ENCODE measurements around the gene CCDC141.

Gene CCDC141

DNA sequence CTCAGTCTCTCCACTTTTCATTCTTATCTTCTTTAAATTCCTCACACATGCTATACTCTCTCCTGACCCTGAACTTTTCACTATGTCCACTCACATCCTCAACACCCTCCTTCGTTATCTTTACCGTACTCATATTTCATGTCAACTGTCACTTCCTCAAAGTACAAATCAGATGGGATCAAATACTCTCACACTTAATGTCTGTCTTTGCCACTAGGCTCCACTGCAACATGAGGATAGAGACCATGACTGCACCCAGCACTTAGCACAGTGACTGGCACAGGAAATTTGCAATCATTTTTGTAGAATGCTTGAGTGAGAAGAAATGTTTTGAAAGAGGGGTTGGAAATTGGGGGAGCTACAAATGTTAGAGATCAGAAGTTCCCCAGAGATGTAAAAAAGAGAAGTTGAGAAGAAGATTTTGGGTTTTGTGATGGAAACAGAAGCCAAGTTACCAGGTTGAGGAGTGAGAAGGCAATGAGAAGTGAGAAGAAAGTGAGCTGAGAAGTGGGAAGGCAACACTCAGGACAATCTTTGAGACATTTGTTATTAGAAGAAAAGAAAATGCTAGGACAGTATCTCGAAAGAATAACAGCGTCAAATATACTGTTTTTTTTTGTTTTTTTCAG, 87.0 kb downstream of the CCDC141 start:
- Mint-ChIP-seq H3K36me3 (peaks cover 17% of the 10 kb centered on the region), H3K4me1 (no peaks in the 10 kb centered on the region), H3K9me3 (no peaks in the 10 kb centered on the region), H3K27me3 (no peaks in the 10 kb centered on the region), H3K27ac (no peak overlapping the region), H3K4me3 (no peak overlapping the region)
- ATAC-seq: peak; percentile 89

DNA sequence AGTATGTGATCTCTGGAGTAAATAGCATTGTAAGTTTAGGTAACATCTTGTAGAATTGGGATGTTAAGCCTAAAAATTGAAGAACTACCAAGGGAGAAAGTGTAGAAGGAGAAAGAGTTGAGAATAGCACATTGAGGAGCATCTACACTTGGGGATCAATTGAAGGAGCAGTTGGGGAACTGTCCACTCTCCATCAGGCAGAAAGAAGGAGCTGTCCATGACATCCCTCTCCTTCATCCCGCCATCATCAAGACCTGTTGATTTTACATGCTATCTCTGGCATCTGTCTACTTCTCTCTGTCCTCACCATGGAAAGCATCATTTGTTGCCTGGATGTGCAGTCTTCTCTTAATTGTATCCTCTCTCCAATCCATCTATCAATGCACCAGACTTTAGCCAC, 87.8 kb downstream of the CCDC141 start:
- ATAC-seq: no peak
- no peaks in the 10 kb centered on the region for H3K27me3 Mint-ChIP-seq
- H3K36me3 Mint-ChIP-seq: peaks cover 12% of the 10 kb centered on the region
- H3K9me3 Mint-ChIP-seq: no peaks in the 10 kb centered on the region
- H3K27ac Mint-ChIP-seq: no peak overlapping the region
- H3K4me1 Mint-ChIP-seq: no peaks in the 10 kb centered on the region
- no peak overlapping the region for H3K4me3 Mint-ChIP-seq

DNA sequence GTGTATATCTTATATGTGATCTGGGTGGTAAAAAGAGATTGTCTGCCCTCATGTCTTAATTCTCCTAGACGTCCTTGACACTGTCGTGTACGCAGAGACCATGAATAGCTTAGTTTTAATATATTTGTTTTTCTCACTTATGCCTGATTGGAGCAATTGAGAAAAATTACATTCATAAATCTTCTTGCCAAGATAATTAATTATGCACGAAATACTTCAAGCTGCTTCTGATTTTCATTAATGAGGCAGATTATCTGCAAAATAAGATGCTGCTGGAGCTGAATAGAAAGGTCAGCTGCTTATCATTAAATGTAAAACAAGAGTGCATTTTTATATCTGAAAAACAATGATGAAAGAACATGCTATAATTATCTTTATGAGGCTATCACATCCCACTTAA, 95.9 kb downstream of the CCDC141 start:
- ATAC-seq: no peak

DNA sequence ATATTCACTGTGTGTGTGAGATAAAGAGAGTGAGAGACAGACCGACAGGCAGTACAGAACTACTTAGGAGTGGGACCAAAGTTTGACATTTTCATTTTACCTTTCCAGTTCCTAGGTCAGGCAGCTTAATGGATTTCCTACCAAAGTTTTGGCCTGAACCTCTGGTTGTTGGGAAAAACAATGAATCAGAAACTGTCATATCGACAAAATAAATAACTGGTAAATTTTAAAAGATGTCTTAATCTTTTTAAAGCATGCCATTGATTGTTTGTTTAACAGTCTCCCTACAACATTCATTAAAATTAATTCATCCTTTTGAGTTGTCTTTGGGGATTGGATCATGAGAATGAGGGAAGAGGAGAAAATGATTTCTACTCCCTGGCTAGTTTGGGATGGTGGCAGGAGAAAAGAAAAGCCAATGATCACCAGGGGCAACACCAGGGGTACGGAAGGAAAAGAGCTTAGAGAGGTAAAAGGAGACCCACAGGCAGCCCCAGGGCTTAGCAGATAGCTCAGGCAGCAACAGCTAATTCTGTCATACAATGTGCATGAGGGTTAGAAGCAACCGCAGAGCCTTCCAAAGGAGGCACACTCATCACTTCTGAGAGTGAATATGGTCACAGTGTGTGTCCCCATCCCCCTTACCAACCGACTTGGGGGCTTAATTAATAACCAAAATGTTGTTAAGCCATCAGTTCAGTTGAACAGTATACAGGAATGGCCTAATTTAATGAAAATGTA, 98.5 kb downstream of the CCDC141 start:
- Mint-ChIP-seq H3K4me1 (no peaks in the 10 kb centered on the region), H3K36me3 (peaks cover 25% of the 10 kb centered on the region), H3K27ac (no peak overlapping the region), H3K9me3 (peaks cover 5% of the 10 kb centered on the region), H3K27me3 (no peaks in the 10 kb centered on the region), H3K4me3 (no peak overlapping the region)
- ATAC-seq: no peak

More for the DNA sequence above, 95.9 kb downstream of the CCDC141 start:
- Mint-ChIP-seq H3K27me3 (no peaks in the 10 kb centered on the region), H3K4me3 (no peak overlapping the region), H3K9me3 (no peaks in the 10 kb centered on the region), H3K4me1 (no peaks in the 10 kb centered on the region), H3K36me3 (peaks cover 7% of the 10 kb centered on the region), H3K27ac (no peak overlapping the region)

DNA sequence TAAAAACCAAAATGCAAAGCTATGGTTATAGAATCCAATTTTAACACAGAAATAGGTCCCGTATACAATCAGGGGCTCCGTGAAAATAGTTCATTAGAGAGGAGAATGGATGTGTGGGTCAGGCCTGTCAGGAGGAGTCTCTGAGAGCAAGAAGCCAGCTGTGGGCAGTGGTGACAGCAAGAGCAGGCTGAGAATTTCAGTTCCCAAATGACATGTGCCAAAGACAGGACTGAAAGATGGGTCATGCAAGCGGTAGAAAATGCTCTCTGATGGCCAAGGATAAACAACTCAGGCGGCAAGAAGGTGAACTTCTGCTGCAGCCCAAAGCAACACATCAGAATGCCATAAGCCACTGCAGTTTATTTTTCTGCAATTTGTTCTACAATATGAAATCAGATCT, 100.4 kb downstream of the CCDC141 start:
- Mint-ChIP-seq H3K9me3 (peaks cover 5% of the 10 kb centered on the region), H3K27ac (no peak overlapping the region), H3K4me3 (no peak overlapping the region), H3K27me3 (no peaks in the 10 kb centered on the region), H3K36me3 (peaks cover 25% of the 10 kb centered on the region), H3K4me1 (no peaks in the 10 kb centered on the region)
- ATAC-seq: no peak

DNA sequence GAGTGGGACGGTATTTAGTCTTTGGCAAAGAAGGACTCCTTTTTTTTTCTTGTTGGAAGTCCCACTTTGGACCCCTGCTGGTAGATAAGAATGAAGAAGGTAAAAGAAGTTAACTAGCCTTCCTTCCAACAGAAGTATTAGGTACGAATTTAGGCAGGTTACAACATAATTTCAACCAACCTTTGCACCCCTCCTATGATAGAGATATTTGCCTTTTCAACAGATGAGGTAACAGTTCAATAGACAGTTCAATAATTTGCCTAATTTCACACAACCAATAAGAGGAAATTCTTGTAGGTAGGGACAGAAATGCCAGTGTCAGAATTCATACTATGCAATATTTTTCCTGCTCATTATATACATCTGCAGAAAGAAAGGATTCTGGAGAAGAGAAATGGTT, 100.8 kb downstream of the CCDC141 start:
- Mint-ChIP-seq H3K9me3 (peaks cover 5% of the 10 kb centered on the region), H3K36me3 (peaks cover 25% of the 10 kb centered on the region), H3K4me1 (no peaks in the 10 kb centered on the region), H3K27me3 (no peaks in the 10 kb centered on the region), H3K27ac (no peak overlapping the region), H3K4me3 (no peak overlapping the region)
- no peak for ATAC-seq

DNA sequence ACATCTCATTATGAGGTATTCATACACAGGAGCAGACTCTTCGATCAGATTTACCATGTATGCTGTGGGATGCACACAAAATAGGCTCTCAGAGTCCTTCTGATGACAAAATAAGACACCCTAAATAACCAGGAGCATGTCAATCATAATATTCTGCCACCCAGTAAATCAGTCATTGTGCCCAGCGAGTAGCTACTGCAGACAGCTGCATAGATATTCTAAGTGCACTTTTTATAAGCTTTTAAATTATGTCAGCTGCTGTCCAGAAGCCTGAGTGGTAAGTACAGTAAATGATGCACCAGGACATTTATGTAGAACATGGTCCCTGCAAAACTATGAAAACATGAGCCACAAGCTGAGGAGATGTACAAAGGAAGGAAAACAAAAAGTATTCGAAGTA, 102.9 kb downstream of the CCDC141 start:
- Mint-ChIP-seq H3K4me1 (no peaks in the 10 kb centered on the region), H3K4me3 (no peak overlapping the region), H3K27ac (no peak overlapping the region), H3K9me3 (peaks cover 5% of the 10 kb centered on the region), H3K36me3 (peaks cover 41% of the 10 kb centered on the region), H3K27me3 (no peaks in the 10 kb centered on the region)
- ATAC-seq: no peak

DNA sequence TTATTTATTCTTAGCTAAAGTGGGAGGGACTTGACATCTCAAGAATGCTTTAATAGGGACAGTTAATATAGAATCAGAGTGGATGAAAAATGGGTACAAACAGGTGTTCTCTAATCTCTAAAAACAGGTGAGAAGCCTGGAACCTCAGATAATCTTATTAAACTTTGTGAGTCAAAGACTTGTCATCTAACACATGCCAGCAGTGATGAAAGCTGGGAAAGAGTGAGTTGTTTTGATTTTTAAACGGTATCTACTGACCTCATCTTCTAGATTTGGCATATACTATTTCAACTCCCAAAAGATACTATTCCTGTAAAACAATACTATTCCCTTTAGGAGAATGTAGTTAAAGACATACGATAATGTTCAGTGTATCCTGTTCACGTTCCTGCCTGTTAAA, 103.4 kb downstream of the CCDC141 start:
- H3K4me3 Mint-ChIP-seq: no peak overlapping the region
- no peak for ATAC-seq
- peaks cover 5% of the 10 kb centered on the region for H3K9me3 Mint-ChIP-seq
- peaks cover 41% of the 10 kb centered on the region for H3K36me3 Mint-ChIP-seq
- no peaks in the 10 kb centered on the region for H3K27me3 Mint-ChIP-seq
- H3K4me1 Mint-ChIP-seq: no peaks in the 10 kb centered on the region
- no peak overlapping the region for H3K27ac Mint-ChIP-seq

DNA sequence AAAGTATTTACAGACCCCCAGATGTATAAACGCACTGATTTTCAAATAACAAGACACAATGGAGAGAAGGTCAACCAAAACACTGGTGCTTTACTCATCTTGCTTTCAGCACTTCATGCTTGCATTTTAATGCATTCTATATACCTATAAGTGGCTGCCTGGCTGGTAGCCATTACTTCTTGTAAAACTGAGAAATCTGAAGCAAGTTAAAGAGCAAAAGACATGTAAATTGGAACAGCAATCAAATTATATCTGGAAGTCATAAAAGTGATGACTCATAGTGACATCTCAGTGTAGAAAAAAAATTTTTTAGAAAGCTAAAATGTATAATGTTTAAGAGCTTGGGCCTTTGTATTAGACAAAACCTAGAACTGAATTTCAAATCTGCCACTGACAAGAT, 106.2 kb downstream of the CCDC141 start:
- H3K27ac Mint-ChIP-seq: no peak overlapping the region
- peaks cover 52% of the 10 kb centered on the region for H3K36me3 Mint-ChIP-seq
- H3K4me1 Mint-ChIP-seq: no peaks in the 10 kb centered on the region
- ATAC-seq: no peak
- no peak overlapping the region for H3K4me3 Mint-ChIP-seq
- peaks cover 5% of the 10 kb centered on the region for H3K9me3 Mint-ChIP-seq
- no peaks in the 10 kb centered on the region for H3K27me3 Mint-ChIP-seq

DNA sequence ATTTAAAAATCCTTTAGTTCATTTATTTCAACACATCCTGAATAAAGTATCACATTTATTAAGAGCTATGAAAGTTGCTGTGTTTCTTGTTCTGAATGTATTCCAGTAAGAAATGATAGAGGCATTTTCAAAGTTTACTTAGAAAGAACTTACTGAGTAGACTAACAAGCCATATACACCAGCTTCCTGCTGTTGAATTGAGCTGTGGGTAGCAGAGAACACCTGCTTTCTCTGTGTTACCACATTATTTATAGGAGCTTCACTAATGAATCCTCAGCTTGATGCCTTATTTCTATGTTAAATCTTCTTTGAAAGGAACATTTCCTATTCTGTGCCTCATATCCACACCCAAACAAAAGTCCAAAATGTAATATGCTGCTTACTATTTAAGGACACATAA, 115.4 kb downstream of the CCDC141 start:
- peaks cover 60% of the 10 kb centered on the region for H3K36me3 Mint-ChIP-seq
- no peak for ATAC-seq
- no peak overlapping the region for H3K4me3 Mint-ChIP-seq
- no peak overlapping the region for H3K27ac Mint-ChIP-seq
- no peaks in the 10 kb centered on the region for H3K4me1 Mint-ChIP-seq
- H3K9me3 Mint-ChIP-seq: peaks cover 28% of the 10 kb centered on the region
- no peaks in the 10 kb centered on the region for H3K27me3 Mint-ChIP-seq

DNA sequence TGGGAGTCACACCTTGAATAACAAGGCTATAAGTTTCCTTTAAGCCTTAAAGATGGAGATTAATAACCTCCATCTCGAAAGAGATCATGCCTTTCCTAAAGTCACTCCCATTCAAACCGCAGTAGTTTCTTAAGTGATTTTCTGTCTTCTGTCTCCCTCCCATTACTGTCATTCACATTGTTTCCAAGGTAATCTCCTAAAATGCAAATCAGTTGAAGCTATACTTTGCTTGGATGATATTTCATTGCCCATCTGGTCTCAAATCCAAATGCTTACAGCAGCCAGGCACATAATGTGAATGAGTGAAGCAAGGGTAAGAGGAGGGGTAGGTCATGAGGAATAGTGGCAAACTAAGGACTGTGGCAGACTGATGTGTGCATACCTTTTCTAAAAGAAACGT, 116.4 kb downstream of the CCDC141 start:
- H3K4me3 Mint-ChIP-seq: no peak overlapping the region
- no peak overlapping the region for H3K27ac Mint-ChIP-seq
- no peaks in the 10 kb centered on the region for H3K27me3 Mint-ChIP-seq
- no peaks in the 10 kb centered on the region for H3K4me1 Mint-ChIP-seq
- ATAC-seq: no peak
- H3K9me3 Mint-ChIP-seq: peaks cover 28% of the 10 kb centered on the region
- peaks cover 53% of the 10 kb centered on the region for H3K36me3 Mint-ChIP-seq

DNA sequence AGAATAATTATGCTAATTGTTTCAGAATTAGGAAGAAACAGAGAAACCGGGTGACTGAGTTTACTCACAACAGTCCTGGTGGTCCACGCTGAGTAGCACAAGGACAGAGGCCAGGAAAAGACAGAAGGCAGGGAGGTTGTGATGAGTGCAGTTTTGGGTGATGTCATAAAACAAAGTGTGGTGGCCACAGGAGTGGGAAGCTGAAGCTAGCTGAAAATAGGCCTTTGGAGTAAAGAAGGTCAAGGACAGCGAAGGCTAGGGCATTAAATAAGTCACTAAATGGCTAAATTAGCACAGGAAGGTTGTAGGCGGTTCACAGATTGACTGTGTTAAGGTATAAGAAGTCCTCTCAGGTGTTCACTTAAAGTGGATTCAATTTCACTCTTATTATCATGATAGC, 121.9 kb downstream of the CCDC141 start:
- H3K27ac Mint-ChIP-seq: peak overlapping the region; percentile 57
- peak overlapping the region; percentile 50 for H3K4me3 Mint-ChIP-seq

DNA sequence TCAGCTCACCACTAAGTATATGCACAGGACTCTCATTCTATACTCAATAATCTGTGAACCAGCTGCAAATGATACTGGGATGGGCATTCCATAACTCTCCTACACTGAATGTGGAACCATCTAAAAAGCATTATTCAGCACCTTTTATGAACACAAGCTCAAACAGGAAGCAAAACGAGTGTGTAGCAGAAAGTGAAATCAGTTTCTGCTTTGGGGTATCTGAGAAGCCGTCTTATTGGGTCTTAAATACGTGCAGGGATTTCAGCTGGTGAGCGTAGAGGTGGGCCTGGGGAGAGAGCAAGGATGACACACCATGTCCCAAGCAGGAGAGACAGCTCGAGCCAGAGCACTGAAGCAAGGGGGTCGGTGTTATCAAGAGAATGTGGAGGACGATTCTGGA, 122.8 kb downstream of the CCDC141 start:
- Mint-ChIP-seq H3K27ac (peak overlapping the region; percentile 57), H3K27me3 (no peaks in the 10 kb centered on the region), H3K9me3 (peaks cover 10% of the 10 kb centered on the region), H3K36me3 (peaks cover 18% of the 10 kb centered on the region), H3K4me3 (peak overlapping the region; percentile 50), H3K4me1 (peaks cover 14% of the 10 kb centered on the region)
- ATAC-seq: no peak

More for the DNA sequence above, 121.9 kb downstream of the CCDC141 start:
- Mint-ChIP-seq H3K27me3 (no peaks in the 10 kb centered on the region), H3K4me1 (peaks cover 14% of the 10 kb centered on the region), H3K36me3 (peaks cover 18% of the 10 kb centered on the region), H3K9me3 (peaks cover 10% of the 10 kb centered on the region)
- ATAC-seq: peak; percentile 62

DNA sequence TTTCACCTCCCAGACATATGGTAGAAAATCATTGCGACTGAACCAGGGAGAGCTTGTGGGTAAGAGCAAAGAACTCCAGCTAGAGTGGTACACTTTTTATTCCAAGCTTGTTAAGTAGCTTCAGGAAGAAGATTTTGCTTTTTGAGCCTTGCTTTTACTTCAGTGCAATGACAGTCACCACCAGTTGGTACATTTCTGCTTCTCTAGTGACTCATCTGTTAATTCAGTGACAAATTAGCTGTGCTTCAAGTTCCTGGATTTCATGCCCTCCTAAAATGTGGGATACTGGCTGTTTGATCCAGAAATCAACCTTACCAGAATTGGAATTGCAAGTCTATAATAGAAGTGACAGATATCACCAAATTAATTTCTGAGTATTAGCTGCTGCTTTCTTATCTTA, 125.1 kb downstream of the CCDC141 start:
- H3K27ac Mint-ChIP-seq: no peak overlapping the region
- H3K4me3 Mint-ChIP-seq: no peak overlapping the region
- no peak for ATAC-seq
- no peaks in the 10 kb centered on the region for H3K36me3 Mint-ChIP-seq
- no peaks in the 10 kb centered on the region for H3K27me3 Mint-ChIP-seq
- no peaks in the 10 kb centered on the region for H3K9me3 Mint-ChIP-seq
- H3K4me1 Mint-ChIP-seq: peaks cover 14% of the 10 kb centered on the region

DNA sequence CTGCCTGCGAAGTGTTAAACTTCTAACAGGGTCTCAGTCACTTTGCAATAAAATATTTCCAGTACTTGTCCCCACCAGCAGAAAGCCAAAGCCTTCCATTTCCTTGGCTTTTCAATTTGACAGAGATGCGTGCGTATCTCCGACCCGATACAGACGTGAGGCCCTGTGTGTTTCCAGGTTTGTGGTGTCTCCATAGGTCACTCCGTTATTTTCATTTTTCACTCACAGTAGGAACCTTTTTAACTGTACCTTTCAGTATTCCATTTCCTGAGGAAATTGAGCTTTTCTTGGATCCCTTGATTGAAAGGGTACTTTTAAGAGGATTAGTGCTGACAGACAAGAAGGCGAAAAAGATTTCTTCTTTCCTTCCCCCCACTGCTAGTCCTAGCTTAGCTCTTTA, 126.4 kb downstream of the CCDC141 start:
- no peak for ATAC-seq
- Mint-ChIP-seq H3K4me1 (peaks cover 14% of the 10 kb centered on the region), H3K27me3 (no peaks in the 10 kb centered on the region)

DNA sequence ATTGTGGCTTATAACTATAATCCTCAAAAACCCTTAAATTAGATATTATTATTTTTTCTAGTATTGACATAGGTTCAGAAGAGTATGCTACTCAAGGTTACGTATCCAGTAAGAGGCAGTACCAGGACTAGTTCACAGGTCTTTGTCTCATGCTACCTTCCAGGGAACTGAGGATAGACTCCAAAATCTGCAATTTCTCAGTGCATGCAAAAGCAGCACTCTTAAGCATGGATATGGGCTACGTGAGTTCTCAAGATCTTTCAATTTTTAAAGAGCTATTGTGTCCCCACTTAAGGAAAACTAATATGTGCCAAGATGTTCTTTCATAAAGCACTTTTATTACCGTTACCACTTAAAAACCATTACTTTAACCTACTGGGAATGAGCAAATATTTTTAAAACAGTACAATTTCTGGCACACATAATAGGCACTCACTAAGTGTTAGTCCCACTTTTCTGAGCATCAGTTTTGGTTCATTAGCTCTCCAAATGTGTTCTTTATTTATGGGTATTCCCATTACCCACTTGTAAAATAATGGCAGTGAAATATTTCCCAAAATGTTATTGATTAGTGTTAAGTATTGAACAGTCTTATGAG, 128.9 kb downstream of the CCDC141 start:
- H3K9me3 Mint-ChIP-seq: no peaks in the 10 kb centered on the region

More for the DNA sequence above, 126.4 kb downstream of the CCDC141 start:
- Mint-ChIP-seq H3K4me3 (no peak overlapping the region), H3K9me3 (no peaks in the 10 kb centered on the region), H3K36me3 (peaks cover 5% of the 10 kb centered on the region), H3K27ac (no peak overlapping the region)

More for the DNA sequence above, 128.9 kb downstream of the CCDC141 start:
- H3K36me3 Mint-ChIP-seq: peaks cover 13% of the 10 kb centered on the region
- H3K4me3 Mint-ChIP-seq: no peak overlapping the region
- ATAC-seq: no peak
- H3K27ac Mint-ChIP-seq: no peak overlapping the region
- H3K4me1 Mint-ChIP-seq: no peaks in the 10 kb centered on the region
- H3K27me3 Mint-ChIP-seq: no peaks in the 10 kb centered on the region
